ENCODE data around the gene HNRNPAB.

HNRNPAB gene

GRCh38 chr5:178204182-178204934 lies at the start of gene HNRNPAB:
TSS of gene HNRNPAB (plus strand) at chr5:178204533. CDS start at chr5:178204838, 305 bp downstream.
- DNase-seq = peak; percentile 87

GRCh38 chr5:178155065-178155464 lies 49.3 kb upstream of the HNRNPAB start:
- DNase-seq = no peak

GRCh38 chr5:178160176-178160575 lies 44.2 kb upstream of the HNRNPAB start:
- DNase-seq = no peak

- no peak for DNase-seq
Observed at GRCh38 chr5:178162481-178162880, 41.9 kb upstream of the HNRNPAB start.

- DNase-seq = peak; percentile 91
Observed at GRCh38 chr5:178163772-178164735, 40.3 kb upstream of the HNRNPAB start.

GRCh38 chr5:178165581-178165980 lies 38.8 kb upstream of the HNRNPAB start:
- DNase-seq = no peak

GRCh38 chr5:178170455-178170854 lies 33.9 kb upstream of the HNRNPAB start:
- no peak for DNase-seq

- no peak for DNase-seq
Observed at GRCh38 chr5:178174456-178174855, 29.9 kb upstream of the HNRNPAB start.

GRCh38 chr5:178176791-178177190 lies 27.5 kb upstream of the HNRNPAB start:
- DNase-seq = no peak

GRCh38 chr5:178177569-178177968 lies 26.8 kb upstream of the HNRNPAB start:
- no peak for DNase-seq

GRCh38 chr5:178180141-178180863 lies 24.0 kb upstream of the HNRNPAB start:
- DNase-seq = no peak

GRCh38 chr5:178182158-178182876 lies 22.0 kb upstream of the HNRNPAB start:
- DNase-seq = no peak

- no peak for DNase-seq
Observed at GRCh38 chr5:178186427-178186826, 17.9 kb upstream of the HNRNPAB start.

- no peak for DNase-seq
Observed at GRCh38 chr5:178187014-178187413, 17.3 kb upstream of the HNRNPAB start, which contains the start of gene GMCL2. TSS of gene GMCL2 (minus strand) at chr5:178187371. CDS start at chr5:178187299, 72 bp downstream.

GRCh38 chr5:178189433-178189832 lies 14.9 kb upstream of the HNRNPAB start:
- DNase-seq = no peak

GRCh38 chr5:178191661-178192060 lies 12.7 kb upstream of the HNRNPAB start:
- no peak for DNase-seq

- no peak for DNase-seq
Observed at GRCh38 chr5:178192244-178192643, 12.1 kb upstream of the HNRNPAB start.

- DNase-seq = no peak
Observed at GRCh38 chr5:178192787-178193186, 11.5 kb upstream of the HNRNPAB start.

GRCh38 chr5:178193251-178193809 lies 11.0 kb upstream of the HNRNPAB start:
- no peak for DNase-seq

- DNase-seq = no peak
Observed at GRCh38 chr5:178194026-178194425, 10.3 kb upstream of the HNRNPAB start.

- DNase-seq = no peak
Observed at GRCh38 chr5:178196281-178196812, 8.0 kb upstream of the HNRNPAB start.

- DNase-seq = no peak
Observed at GRCh38 chr5:178196986-178197385, 7.3 kb upstream of the HNRNPAB start.

Data from NCI-H510A treated with DMSO at 0.1 percent for 48 hours (cell line).